H1 (cell line): ENCODE data around the gene PPP1CB. TPM values are rescaled to one million over a fixed set of nuclear protein-coding genes. Genes with fewer than 3 reads are reported as not detected.

Experiments used
- CTCF ChIA-PET: fragments of 300-600 bp; sonication (Branson Sonifier 250); formaldehyde crosslinking; loops from one replicate; lab custom pipeline; 2021; ENCODE audit not compliant: partially characterized antibody; lab: Charles Lee
- POLR2A ChIA-PET: fragments of 300-600 bp; sonication (Branson Sonifier 250); formaldehyde crosslinking; loops from one replicate; lab custom pipeline; 2021; ENCODE audit warnings: inconsistent platforms; ENCODE audit not compliant: partially characterized antibody; lab: Charles Lee
- DNase-seq, 2 experiments: peaks; one replicate each; pipeline versions ENCODE4 v3.0.0 to v3.0.0-alpha.2; 2010 to 2022; ENCODE audit warnings: low spot score in 2 of 2, low read depth in 1 of 2, mixed read lengths in 1 of 2
- FAIRE-seq: peaks from 2 replicates; lab custom pipeline; 2011; peaks lifted over from hg19 to GRCh38; lab: Jason Lieb, UNC
- H2AFZ ChIP-seq: 2 replicates; pipeline ENCODE4 v1.8.1; 2012; ENCODE audit warnings: low read length, inconsistent platforms
- H2AK5ac ChIP-seq: 2 replicates; pipeline ENCODE4 v1.6.1; 2013; ENCODE audit warnings: low read depth, low read length
- H2BK120ac ChIP-seq: replicated peaks from 2 replicates; pipeline ENCODE3; 2013; ENCODE audit warnings: low read depth, low read length, inconsistent platforms
- H2BK12ac ChIP-seq: 2 replicates; pipeline ENCODE4 v1.6.1; 2013; ENCODE audit warnings: low read depth, low read length
- H2BK15ac ChIP-seq: 2 replicates; pipeline ENCODE4 v1.6.1; 2013; ENCODE audit warnings: low read length
- H2BK20ac ChIP-seq: 2 replicates; pipeline ENCODE4 v1.6.1; 2013; ENCODE audit warnings: low read length
- H2BK5ac ChIP-seq: 2 replicates; pipeline ENCODE4 v1.6.1; 2013; ENCODE audit warnings: low read depth, low read length
- H3K14ac ChIP-seq: 2 replicates; pipeline ENCODE4 v1.6.1; 2013; ENCODE audit warnings: inconsistent platforms; ENCODE audit not compliant: insufficient read length
- H3K18ac ChIP-seq: 2 replicates; pipeline ENCODE4 v1.6.1; 2013; ENCODE audit warnings: low read length; ENCODE audit errors: extremely low read depth
- H3K23ac ChIP-seq: 2 replicates; pipeline ENCODE4 v1.6.1; 2013; ENCODE audit warnings: inconsistent platforms; ENCODE audit not compliant: insufficient read length
- H3K23me2 ChIP-seq: 2 replicates; pipeline ENCODE4 v1.6.1; 2013; ENCODE audit warnings: low read depth, low read length
- H3K27ac ChIP-seq: 2 replicates; pipeline ENCODE4 v1.6.1; 2011; ENCODE audit warnings: low read depth, low read length, inconsistent platforms
- H3K27me3 ChIP-seq, 4 experiments: replicated peaks in 1 of 4; 1 replicate in 1 of 4; 2 replicates in 3 of 4; pipeline versions ENCODE4 v1.6.1 to v1.8.1; 2011 to 2013; ENCODE audit warnings: low read length in 3 of 4, mild to moderate bottlenecking in 3 of 4, inconsistent platforms in 2 of 4, mixed read lengths in 2 of 4, moderate library complexity in 1 of 4; ENCODE audit not compliant: control insufficient read depth in 3 of 4, insufficient read depth in 3 of 4; ENCODE audit errors: extremely low read depth in 1 of 4
- H3K36me3 ChIP-seq, 4 experiments: 2 replicates each; pipeline versions ENCODE4 v1.6.1 to v1.8.1; 2011 to 2013; ENCODE audit warnings: mild to moderate bottlenecking in 4 of 4, low read length in 3 of 4, moderate library complexity in 2 of 4, control low read depth in 1 of 4, inconsistent platforms in 1 of 4; ENCODE audit not compliant: insufficient read depth in 4 of 4, control insufficient read depth in 2 of 4
- H3K4ac ChIP-seq: replicated peaks from 2 replicates; pipeline ENCODE3; 2013; ENCODE audit warnings: low read length, low read depth, mixed read lengths, inconsistent platforms; ENCODE audit not compliant: insufficient read length
- H3K4me1 ChIP-seq, 4 experiments: replicated peaks in 1 of 4; 1 replicate in 1 of 4; 2 replicates in 3 of 4; pipeline versions ENCODE4 v1.6.1 to v1.8.1; 2011 to 2013; ENCODE audit warnings: low read length in 3 of 4, inconsistent platforms in 2 of 4, mixed read lengths in 1 of 4; ENCODE audit not compliant: insufficient read depth in 4 of 4, control insufficient read depth in 3 of 4
- H3K4me2 ChIP-seq, 2 experiments: 2 replicates each; pipeline versions ENCODE4 v1.6.1 to v1.8.1; 2011 to 2013; ENCODE audit warnings: low read depth in 2 of 2, low read length in 2 of 2, control low read depth in 1 of 2, inconsistent platforms in 1 of 2, mild to moderate bottlenecking in 1 of 2; ENCODE audit not compliant: insufficient read depth in 1 of 2
- H3K4me3 ChIP-seq, 4 experiments: fragments of 200-600, 300-600 bp in 1 of 4; sonication (generic), shearing (Covaris generic), sonication (Bioruptor Twin) in 1 of 4; 2 replicates each; pipeline versions ENCODE4 v1.5.1 to v1.8.1; 2011 to 2016; ENCODE audit warnings: low read length in 4 of 4, low read depth in 3 of 4, control low read depth in 2 of 4, inconsistent platforms in 2 of 4, mild to moderate bottlenecking in 2 of 4, mixed read lengths in 1 of 4, moderate library complexity in 1 of 4; ENCODE audit not compliant: insufficient read depth in 2 of 4; ENCODE audit errors: extremely low read depth in 1 of 4
- H3K56ac ChIP-seq: replicated peaks from 2 replicates; pipeline ENCODE3; 2013; ENCODE audit warnings: low read depth, mild to moderate bottlenecking, mixed read lengths, low read length, inconsistent platforms; ENCODE audit not compliant: insufficient read length
- H3K79me1 ChIP-seq: 2 replicates; pipeline ENCODE4 v1.6.1; 2013; ENCODE audit warnings: low read depth, low read length, control low read depth
- H3K79me2 ChIP-seq, 2 experiments: 2 replicates each; pipeline versions ENCODE4 v1.6.1 to v1.8.1; 2012 to 2013; ENCODE audit warnings: low read length in 2 of 2, mild to moderate bottlenecking in 2 of 2, inconsistent platforms in 1 of 2; ENCODE audit not compliant: insufficient read depth in 2 of 2, control insufficient read depth in 1 of 2
- H3K9ac ChIP-seq, 4 experiments: replicated peaks in 1 of 4; 1 replicate in 1 of 4; 2 replicates in 3 of 4; pipeline versions ENCODE4 v1.6.1 to v1.8.1; 2011 to 2013; ENCODE audit warnings: low read depth in 3 of 4, low read length in 3 of 4, control low read depth in 2 of 4, mild to moderate bottlenecking in 2 of 4, moderate library complexity in 2 of 4, inconsistent platforms in 1 of 4; ENCODE audit errors: extremely low read depth in 1 of 4
- H3K9me3 ChIP-seq, 2 experiments: 2 replicates each; pipeline versions ENCODE4 v1.6.1 to v1.8.1; 2012 to 2013; ENCODE audit warnings: mild to moderate bottlenecking in 2 of 2, moderate library complexity in 2 of 2, control low read depth in 1 of 2, inconsistent platforms in 1 of 2, low read depth in 1 of 2, low read length in 1 of 2, mixed read lengths in 1 of 2; ENCODE audit not compliant: insufficient read depth in 2 of 2
- H4K20me1 ChIP-seq, 2 experiments: replicated peaks in 1 of 2; 2 replicates each; pipeline versions ENCODE3 to v1.8.1; 2011 to 2013; ENCODE audit warnings: inconsistent platforms in 2 of 2, low read length in 2 of 2, mild to moderate bottlenecking in 1 of 2; ENCODE audit not compliant: insufficient read depth in 2 of 2, control insufficient read depth in 1 of 2
- H4K5ac ChIP-seq: 2 replicates; pipeline ENCODE4 v1.6.1; 2013; ENCODE audit warnings: low read length, low read depth, mixed read lengths, inconsistent platforms; ENCODE audit not compliant: insufficient read length
- H4K8ac ChIP-seq: 2 replicates; pipeline ENCODE4 v1.8.0; 2013; ENCODE audit warnings: mild to moderate bottlenecking, moderate library complexity, low read length, inconsistent platforms; ENCODE audit not compliant: insufficient read depth; ENCODE audit errors: extremely low read depth
- H4K91ac ChIP-seq: replicated peaks from 2 replicates; pipeline ENCODE3; 2013; ENCODE audit warnings: low read length, mixed read lengths, inconsistent platforms; ENCODE audit not compliant: insufficient read length
- CHD2 ChIP-seq: IDR thresholded peaks from 2 replicates; pipeline ENCODE4 v1.6.1; 2012; ENCODE audit warnings: low read length, improper control_type of control experiment
- WGBS, 2 experiments: shearing (Covaris generic) in 1 of 2; methylation state at CpG; one replicate each; pipeline versions ENCODE4 v1.1.6 to v1.1.7; 2013 to 2015; ENCODE audit warnings: low lambda C conversion rate in 2 of 2, mixed read lengths in 2 of 2, inconsistent platforms in 1 of 2, low coverage in 1 of 2, missing lambda C conversion rate in 1 of 2; ENCODE audit not compliant: insufficient replicate concordance in 2 of 2, insufficient coverage in 1 of 2, insufficient read length in 1 of 2; ENCODE audit errors: extremely low coverage in 1 of 2, missing lambda C conversion rate in 1 of 2; 5-methylcytosine and 5-hydroxymethylcytosine counted together
- polyA plus RNA-seq, 7 experiments: library from polyadenylated mRNA; depleted of rRNA in 3 of 7; stranded (reverse) in 5 of 7; unstranded in 2 of 7; fragments of >200 nt in 5 of 7; fragments of 200-250 nt in 2 of 7; gene quantifications; 1 replicate in 5 of 7; 2 replicates in 1 of 7; 4 replicates in 1 of 7; pipeline versions ENCODE4 v1.2.1 to v1.2.3, GENCODE V29; 2011 to 2013; ENCODE audit warnings: missing spikeins in 2 of 7, mixed read lengths in 2 of 7
- total RNA-seq: library from RNA; stranded (reverse); fragmentation: NEBNext Ultra II Directional; extraction: Animal tissue kit (Norgen Biotek cat#: 25700); gene quantifications from 2 replicates; pipeline ENCODE4 v1.2.1, GENCODE V29; 2021

Gene PPP1CB
- total and polyA plus RNA-seq, 2 of the 8 experiments (the other 6 are each of a cell fraction or from before 2014, with no cell fraction given): 30.7 to 158 TPM

DNA sequence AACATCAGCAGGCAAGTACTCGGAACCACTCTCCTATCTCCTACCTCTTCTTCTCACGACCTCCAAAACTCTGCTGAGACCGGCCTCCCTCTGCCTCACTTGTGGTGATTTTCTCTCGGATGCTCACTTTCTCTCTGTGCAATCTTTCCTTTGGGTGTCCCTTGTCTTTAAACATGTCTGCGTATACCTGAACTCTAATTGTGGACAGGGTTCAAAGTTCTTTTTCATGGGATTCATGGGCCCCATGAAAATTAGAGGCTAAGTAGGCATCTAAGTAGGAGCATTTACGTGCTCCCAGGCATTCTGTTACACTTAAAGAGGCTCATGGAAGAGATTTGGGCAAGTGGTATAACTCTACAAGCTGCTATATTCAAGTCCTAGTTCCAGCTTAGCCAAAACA lies 2.1 kb upstream of the PPP1CB start:
- WGBS, 2 experiments: 89% methylated on average over 6 of the region's 6 CpGs; no CpG with 5 or more reads in 1 of the 2 experiments
- Histone ChIP-seq H4K8ac (no peak overlapping the region), H3K9me3 (no peaks in the 10 kb centered on the region), H3K4me1 (peaks cover 0 to 8% (median 3%) of the 10 kb centered on the region in 4 experiments; a peak in 4 of 7 replicates), H4K5ac (no peak overlapping the region), H3K4me3 (no peak overlapping the region), H3K79me1 (no peaks in the 10 kb centered on the region), H2BK12ac (no peak overlapping the region), H2BK20ac (no peak overlapping the region), H4K91ac (no peak overlapping the region)
- POLR2A ChIA-PET: interaction anchor here (2.2 kb wide), 1 partner anchor 155 kb away, joined by 6 read pairs; no protein-coding TSS in a partner anchor
- no peak for TF ChIP-seq CHD2
- TF ChIP-seq, all 59 proteins: peak for 0
- Histone ChIP-seq H2BK120ac (no peak overlapping the region), H3K23ac (no peak overlapping the region), H3K4me2 (no peak overlapping the region), H2BK15ac (no peak overlapping the region), H3K23me2 (peaks cover 2% of the 10 kb centered on the region; the same call in 1 of the 2 replicates), H3K14ac (no peak overlapping the region), H2AFZ (no peak overlapping the region), H3K36me3 (no peaks in the 10 kb centered on the region), H2BK5ac (no peak overlapping the region), H3K56ac (no peak overlapping the region), H4K20me1 (peaks cover 2 to 5% of the 10 kb centered on the region in 2 experiments), H2AK5ac (no peak overlapping the region), H3K9ac (no peak overlapping the region), H3K18ac (no peak overlapping the region), H3K27ac (no peak overlapping the region), H3K4ac (no peak overlapping the region), H3K27me3 (no peaks in the 10 kb centered on the region), H3K79me2 (peaks cover 13 to 26% of the 10 kb centered on the region in 2 experiments; a peak in 3 of 4 replicates)
- no peak for FAIRE-seq
- no peak for DNase-seq
- CTCF ChIA-PET: interaction anchor here (7.1 kb wide), 1 partner anchor 155 kb away, joined by 32 read pairs; no protein-coding TSS in a partner anchor
